Measurements from ENCODE around the gene SEMA5A.

DNA sequence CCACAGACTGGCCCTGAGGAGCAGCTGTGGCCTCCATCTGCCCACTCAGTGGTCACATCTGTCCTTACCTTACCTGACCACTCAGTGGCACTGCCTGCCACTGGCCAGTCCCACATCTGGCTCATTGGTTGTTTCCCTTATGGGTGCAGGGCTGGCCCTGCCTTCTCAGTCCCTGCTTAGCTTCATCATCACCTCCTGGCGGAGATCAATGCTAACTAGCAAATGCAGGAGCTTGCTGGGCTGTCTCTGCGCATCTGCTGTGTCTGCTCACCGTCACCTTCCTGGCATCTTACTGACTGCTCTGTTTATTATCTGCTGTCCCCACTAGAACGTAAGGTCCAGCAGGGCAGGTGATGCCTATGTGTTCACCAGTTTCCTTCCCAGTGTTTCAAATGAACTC, 356.9 kb downstream of the SEMA5A start:
- no peak for TF ChIP-seq POLR2A (IDR thresholded peaks at IDR 0.05)
- TF ChIP-seq, protein P1, sequence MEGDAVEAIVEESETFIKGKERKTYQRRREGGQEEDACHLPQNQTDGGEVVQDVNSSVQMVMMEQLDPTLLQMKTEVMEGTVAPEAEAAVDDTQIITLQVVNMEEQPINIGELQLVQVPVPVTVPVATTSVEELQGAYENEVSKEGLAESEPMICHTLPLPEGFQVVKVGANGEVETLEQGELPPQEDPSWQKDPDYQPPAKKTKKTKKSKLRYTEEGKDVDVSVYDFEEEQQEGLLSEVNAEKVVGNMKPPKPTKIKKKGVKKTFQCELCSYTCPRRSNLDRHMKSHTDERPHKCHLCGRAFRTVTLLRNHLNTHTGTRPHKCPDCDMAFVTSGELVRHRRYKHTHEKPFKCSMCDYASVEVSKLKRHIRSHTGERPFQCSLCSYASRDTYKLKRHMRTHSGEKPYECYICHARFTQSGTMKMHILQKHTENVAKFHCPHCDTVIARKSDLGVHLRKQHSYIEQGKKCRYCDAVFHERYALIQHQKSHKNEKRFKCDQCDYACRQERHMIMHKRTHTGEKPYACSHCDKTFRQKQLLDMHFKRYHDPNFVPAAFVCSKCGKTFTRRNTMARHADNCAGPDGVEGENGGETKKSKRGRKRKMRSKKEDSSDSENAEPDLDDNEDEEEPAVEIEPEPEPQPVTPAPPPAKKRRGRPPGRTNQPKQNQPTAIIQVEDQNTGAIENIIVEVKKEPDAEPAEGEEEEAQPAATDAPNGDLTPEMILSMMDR (IDR thresholded peaks at IDR 0.05) = no peak
- no peak for TF ChIP-seq POLR2AphosphoS5 (IDR thresholded peaks at IDR 0.05; ENCODE audit: insufficient read depth in 1 of 2, low read depth in 1 of 2)
